Stimulated activated naive B cell treated with anti-CD40 and anti-IgM and Interleukin-4, amounts not matched to agents 10 μg/mL and 1 μg/mL and 100 μg/mL, for 72 hours (primary cell): ENCODE data around the gene MSI2.

ENCODE experiments used
- ATAC-seq, 2 donors: fragments of 150-1000 bp; cut with Tn5 transposase; replicated peaks; 2 replicates each; pipeline ENCODE4 v1.10.0; 2021; ENCODE audit warnings: moderate library complexity in 1 of 2
- DNase-seq: peaks from one replicate; pipeline ENCODE4 v3.0.0; 2021
- H3K27ac Mint-ChIP-seq: one replicate; pipeline ENCODE4 v1.8.0; 2022; ENCODE audit warnings: mild to moderate bottlenecking, mixed read lengths
- H3K27me3 Mint-ChIP-seq, 2 donors: one replicate each; pipeline ENCODE4 v1.8.0; 2022; ENCODE audit warnings: mixed read lengths in 2 of 2
- H3K36me3 Mint-ChIP-seq, 2 donors: one replicate each; pipeline ENCODE4 v1.8.0; 2022; ENCODE audit warnings: mixed read lengths in 2 of 2, mild to moderate bottlenecking in 1 of 2
- H3K4me1 Mint-ChIP-seq, 2 donors: one replicate each; pipeline ENCODE4 v1.8.0; 2022; ENCODE audit warnings: mixed read lengths in 2 of 2, mild to moderate bottlenecking in 1 of 2
- H3K4me3 Mint-ChIP-seq, 2 donors: one replicate each; pipeline ENCODE4 v1.8.0; 2022; ENCODE audit warnings: mild to moderate bottlenecking in 2 of 2, mixed read lengths in 2 of 2, moderate library complexity in 1 of 2
- H3K9me3 Mint-ChIP-seq, 2 donors: one replicate each; pipeline ENCODE4 v1.8.0; 2022; ENCODE audit warnings: mixed read lengths in 2 of 2, mild to moderate bottlenecking in 1 of 2

Gene MSI2

DNA sequence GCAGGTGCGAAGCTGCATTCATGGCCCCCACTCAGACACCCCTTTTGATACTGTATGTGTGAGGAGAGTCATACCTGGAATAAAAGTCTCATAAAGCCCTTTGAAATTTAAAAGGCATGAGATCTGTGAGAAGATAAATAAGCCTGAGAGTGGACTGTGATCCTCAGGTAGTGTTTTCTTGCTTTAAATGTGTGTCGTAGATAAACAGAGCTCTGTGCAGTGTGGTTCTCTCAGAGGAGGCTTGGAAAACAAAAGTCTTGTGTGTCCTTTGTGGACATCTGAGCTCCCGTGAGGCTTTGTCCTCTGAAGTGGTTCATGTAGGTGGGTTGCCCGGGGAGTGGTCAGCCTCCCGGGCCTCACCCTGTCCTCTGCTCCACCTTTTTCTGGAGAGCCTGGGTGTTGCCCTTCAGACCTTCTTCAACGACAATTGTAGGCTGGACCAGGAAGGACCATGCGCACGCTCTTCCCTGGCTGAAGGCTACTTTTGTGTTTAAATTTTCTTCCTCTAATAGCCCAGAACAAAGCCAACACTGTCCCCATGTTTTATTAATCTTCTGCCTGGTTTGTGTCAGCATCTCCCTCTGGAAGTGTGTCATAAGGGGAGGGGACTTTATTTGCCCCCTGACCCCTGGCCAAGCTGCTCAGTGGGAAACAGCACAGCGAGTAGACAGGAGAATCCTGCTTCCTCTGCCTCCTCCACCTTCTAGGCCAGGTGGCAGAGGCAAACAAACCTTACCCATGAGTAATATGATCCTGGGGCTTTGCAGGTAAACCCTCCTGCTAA lies 151.2 kb downstream of the MSI2 start:
- DNase-seq (no peak), ATAC-seq (no peak)
- H3K36me3 Mint-ChIP-seq: peaks cover 26 to 45% of the 10 kb centered on the region in 2 donors
- H3K27ac Mint-ChIP-seq: peak overlapping the region; percentile 80
- H3K4me1 Mint-ChIP-seq: peaks cover 32 to 50% of the 10 kb centered on the region in 2 donors
- peak overlapping the region in 1 of 2 donors; percentile 22 for H3K4me3 Mint-ChIP-seq
- no peaks in the 10 kb centered on the region for H3K9me3 Mint-ChIP-seq
- H3K27me3 Mint-ChIP-seq: no peaks in the 10 kb centered on the region

DNA sequence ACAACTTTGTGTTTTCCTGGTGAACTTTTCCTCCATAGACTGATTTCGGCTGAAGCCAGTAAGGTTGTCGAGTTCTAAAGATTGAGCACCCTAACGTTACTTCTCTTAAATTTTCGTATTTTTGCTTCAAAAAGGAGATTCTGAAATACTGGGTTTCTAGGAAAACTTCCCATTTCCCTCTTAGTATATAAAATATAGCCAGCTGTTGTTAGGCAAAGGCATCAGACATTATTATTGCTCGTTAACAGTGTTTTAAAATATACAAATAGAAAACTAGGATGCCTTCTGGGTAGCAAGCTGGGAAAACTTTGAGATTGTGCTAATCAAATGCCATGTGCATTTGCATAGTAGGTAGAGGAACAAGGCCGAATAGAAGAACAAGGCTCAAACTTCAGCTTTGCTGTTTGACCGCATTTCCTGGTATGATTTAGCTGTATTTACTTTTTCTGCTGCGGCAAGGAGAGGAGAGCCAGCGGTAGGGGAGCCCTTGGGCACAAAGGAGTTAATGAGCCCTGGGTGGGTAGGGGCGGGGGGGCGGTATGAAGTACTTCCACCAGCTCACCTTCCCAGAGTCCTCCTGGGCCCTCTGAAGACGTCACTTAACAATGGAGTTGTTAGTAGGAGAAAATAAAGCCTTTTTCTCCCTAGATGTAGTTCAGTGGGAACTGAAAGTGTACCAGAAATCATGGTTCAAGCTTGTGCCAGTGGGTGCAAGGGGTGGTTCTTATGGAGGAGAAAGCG lies 151.9 kb downstream of the MSI2 start:
- no peaks in the 10 kb centered on the region for H3K9me3 Mint-ChIP-seq
- peak overlapping the region; percentile 44 to 57 for H3K4me3 Mint-ChIP-seq
- H3K4me1 Mint-ChIP-seq: peaks cover 30 to 50% of the 10 kb centered on the region in 2 donors
- DNase-seq (peak; percentile 28), ATAC-seq (peak; percentile 86 to 93)
- H3K27ac Mint-ChIP-seq: peak overlapping the region; percentile 75
- H3K27me3 Mint-ChIP-seq: no peaks in the 10 kb centered on the region
- H3K36me3 Mint-ChIP-seq: peaks cover 24 to 41% of the 10 kb centered on the region in 2 donors

DNA sequence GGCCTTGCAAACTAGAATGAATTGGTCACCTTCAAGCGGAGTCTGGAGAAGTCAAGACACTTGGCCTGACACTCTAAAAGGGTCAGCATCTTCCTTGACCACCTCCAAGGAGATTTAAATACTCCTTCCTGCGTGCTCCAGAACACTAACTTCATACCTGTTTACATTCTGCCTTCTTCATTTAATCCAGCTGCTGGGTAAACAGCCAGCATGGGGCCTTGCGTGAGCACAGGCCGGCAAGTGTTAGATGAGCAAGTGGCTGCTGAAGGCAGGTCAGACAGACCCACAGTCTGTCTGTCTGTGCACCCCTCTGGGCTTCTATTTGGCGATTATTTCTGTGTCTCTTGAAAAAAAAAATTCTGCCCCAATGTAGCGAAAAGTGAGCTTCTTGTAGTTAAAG lies 153.8 kb downstream of the MSI2 start:
- ATAC-seq (no peak), DNase-seq (no peak)
- Mint-ChIP-seq H3K9me3 (no peaks in the 10 kb centered on the region), H3K36me3 (peaks cover 17 to 39% of the 10 kb centered on the region in 2 donors), H3K4me1 (peaks cover 33 to 51% of the 10 kb centered on the region in 2 donors), H3K27me3 (no peaks in the 10 kb centered on the region), H3K27ac (no peak overlapping the region), H3K4me3 (no peak overlapping the region)

DNA sequence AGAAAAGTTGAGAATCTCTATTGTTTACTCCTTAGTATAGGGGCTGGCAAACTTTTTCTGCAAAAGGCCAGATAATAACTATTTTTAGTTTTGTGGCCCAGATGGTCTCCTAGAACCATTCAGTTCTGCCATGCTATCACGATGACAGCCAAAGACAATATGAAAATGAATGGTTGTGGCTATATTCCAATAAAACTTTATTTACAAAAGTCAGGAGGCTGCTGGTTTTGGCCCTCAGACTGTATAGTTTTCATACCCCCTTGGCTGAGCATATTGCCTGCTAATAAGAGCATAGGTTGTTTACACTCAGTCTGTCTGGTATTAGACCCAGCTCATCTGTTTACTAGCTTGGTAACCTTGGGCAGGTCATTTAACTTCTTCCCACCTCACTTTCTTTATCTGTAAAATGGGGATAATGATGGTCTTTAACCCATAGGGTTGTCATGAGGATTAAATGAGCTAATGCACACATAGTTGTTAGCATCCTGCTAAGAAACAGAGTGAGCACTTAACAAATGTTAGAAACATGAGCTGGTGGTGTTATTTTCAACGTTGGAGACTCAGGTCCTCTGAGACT lies 156.3 kb downstream of the MSI2 start:
- no peaks in the 10 kb centered on the region for H3K27me3 Mint-ChIP-seq
- no peak overlapping the region for H3K4me3 Mint-ChIP-seq
- peaks cover 37 to 54% of the 10 kb centered on the region in 2 donors for H3K4me1 Mint-ChIP-seq
- DNase-seq (no peak), ATAC-seq (no peak)
- no peak overlapping the region for H3K27ac Mint-ChIP-seq
- H3K36me3 Mint-ChIP-seq: peaks cover 12 to 38% of the 10 kb centered on the region in 2 donors
- H3K9me3 Mint-ChIP-seq: peaks cover 1 to 4% of the 10 kb centered on the region in 2 donors

DNA sequence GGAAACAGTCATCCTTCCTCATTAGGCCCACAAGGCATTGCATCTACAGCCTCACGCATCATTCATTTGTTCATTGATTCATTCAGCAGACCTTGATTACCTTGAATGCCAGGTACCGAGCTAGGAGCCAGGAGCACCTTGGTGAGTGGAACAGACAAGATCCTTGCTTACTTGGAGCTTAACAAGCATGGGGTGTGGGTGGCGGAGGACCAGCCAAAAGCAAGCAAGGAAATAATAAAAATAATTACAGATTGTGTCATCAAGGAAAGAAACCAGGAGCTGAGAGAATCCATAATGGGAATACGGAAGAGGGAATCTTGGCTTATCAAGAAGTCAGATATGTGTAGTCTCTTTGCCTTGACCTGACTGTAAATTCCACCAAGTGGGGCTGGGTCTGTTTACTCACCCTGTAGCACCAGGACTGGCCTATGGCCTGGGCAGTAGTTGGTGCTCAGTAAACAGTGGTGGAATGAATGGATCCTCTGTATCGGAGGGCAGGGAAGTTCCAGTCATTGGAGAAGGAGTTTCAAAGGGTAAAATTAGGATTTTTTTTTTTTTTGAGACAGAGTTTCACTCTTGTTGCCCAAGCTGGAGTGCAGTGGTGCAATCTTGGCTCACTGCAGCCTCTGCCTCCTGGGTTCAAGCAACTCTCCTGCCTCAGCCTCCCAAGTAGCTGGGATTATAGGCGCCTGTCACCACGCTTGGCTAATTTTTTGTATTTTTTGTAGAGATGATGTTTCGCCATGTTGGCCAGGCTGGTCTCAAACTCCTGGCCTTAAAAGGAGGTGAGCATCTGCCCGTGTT lies 157.7 kb downstream of the MSI2 start:
- Mint-ChIP-seq H3K4me3 (no peak overlapping the region), H3K27ac (no peak overlapping the region), H3K9me3 (peaks cover 1 to 4% of the 10 kb centered on the region in 2 donors), H3K27me3 (no peaks in the 10 kb centered on the region), H3K36me3 (peaks cover 12 to 38% of the 10 kb centered on the region in 2 donors), H3K4me1 (peaks cover 35 to 50% of the 10 kb centered on the region in 2 donors)
- ATAC-seq: no peak
- no peak for DNase-seq

DNA sequence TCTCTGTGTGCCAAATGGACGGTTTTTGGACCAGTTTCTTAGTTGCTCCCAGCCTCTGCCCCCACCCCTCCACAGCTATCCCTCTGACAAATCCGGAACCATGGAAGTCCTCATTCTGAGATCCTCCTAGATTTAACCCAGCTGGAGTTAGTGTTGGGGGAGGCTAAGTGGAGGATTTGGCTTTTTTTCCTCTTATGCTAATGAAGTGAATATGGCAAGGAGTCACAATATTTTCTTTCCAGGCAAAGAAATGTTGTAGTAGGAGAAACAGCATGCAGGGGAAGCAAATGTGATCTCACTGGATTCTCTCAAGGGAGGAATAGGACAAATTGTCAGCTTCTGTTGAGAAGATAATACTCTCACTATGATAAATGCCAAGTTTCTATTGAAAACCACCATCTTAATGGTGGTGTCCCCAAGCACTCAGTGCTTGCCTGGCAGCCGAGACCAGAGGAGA lies 159.5 kb downstream of the MSI2 start:
- peaks cover 22 to 44% of the 10 kb centered on the region in 2 donors for H3K36me3 Mint-ChIP-seq
- H3K4me3 Mint-ChIP-seq: no peak overlapping the region
- peak overlapping the region; percentile 28 for H3K27ac Mint-ChIP-seq
- ATAC-seq: peak; percentile 59 to 81
- H3K4me1 Mint-ChIP-seq: peaks cover 44 to 62% of the 10 kb centered on the region in 2 donors
- DNase-seq: no peak
- peaks cover 1 to 4% of the 10 kb centered on the region in 2 donors for H3K9me3 Mint-ChIP-seq
- H3K27me3 Mint-ChIP-seq: no peaks in the 10 kb centered on the region

DNA sequence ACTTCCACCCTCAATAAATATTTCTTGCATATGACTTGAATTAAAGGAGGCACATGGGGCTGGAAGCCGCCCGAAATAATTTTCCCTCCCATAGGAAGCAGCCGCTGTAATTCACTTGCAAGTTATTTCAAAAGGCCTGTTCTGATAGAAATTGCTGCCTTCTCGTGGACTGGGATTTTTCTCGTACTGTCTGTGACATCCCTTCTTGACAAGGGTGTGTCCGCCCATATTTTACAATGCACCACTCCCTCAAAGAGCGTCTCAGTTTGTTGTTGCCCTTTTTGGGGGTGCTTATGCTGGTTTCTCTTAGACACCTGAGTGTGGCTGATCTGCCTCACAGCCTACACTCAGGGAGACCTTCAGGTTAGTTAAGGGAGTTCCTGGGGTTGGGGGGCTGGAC lies 160.0 kb downstream of the MSI2 start:
- Mint-ChIP-seq H3K27me3 (no peaks in the 10 kb centered on the region), H3K36me3 (peaks cover 26 to 50% of the 10 kb centered on the region in 2 donors), H3K4me3 (no peak overlapping the region), H3K4me1 (peaks cover 48 to 67% of the 10 kb centered on the region in 2 donors), H3K27ac (no peak overlapping the region), H3K9me3 (peaks cover 1 to 4% of the 10 kb centered on the region in 2 donors)
- DNase-seq: no peak
- no peak for ATAC-seq

DNA sequence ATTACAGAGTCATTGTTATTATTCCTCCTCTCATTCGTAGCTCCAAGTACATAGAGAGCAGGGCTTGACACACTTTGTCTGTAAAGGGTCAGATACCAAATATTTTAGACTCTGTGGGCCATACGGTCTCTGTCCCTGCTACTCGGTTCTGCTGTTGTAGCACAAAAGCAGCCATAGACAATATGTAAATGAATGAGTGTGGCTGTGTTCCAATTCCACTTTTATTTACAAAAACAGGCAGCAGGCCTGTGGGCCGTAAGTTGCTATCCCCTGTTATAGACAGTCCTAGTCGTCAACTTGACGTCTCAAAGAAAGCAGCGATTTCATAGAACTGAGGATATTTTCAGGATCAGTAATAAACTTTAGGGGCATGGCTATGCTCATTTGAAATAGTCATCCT lies 161.6 kb downstream of the MSI2 start:
- peaks cover 56 to 76% of the 10 kb centered on the region in 2 donors for H3K4me1 Mint-ChIP-seq
- ATAC-seq (no peak), DNase-seq (no peak)
- H3K4me3 Mint-ChIP-seq: no peak overlapping the region
- peaks cover 29 to 60% of the 10 kb centered on the region in 2 donors for H3K36me3 Mint-ChIP-seq
- H3K9me3 Mint-ChIP-seq: peaks cover 1 to 4% of the 10 kb centered on the region in 2 donors
- no peaks in the 10 kb centered on the region for H3K27me3 Mint-ChIP-seq
- peak overlapping the region; percentile 51 for H3K27ac Mint-ChIP-seq

DNA sequence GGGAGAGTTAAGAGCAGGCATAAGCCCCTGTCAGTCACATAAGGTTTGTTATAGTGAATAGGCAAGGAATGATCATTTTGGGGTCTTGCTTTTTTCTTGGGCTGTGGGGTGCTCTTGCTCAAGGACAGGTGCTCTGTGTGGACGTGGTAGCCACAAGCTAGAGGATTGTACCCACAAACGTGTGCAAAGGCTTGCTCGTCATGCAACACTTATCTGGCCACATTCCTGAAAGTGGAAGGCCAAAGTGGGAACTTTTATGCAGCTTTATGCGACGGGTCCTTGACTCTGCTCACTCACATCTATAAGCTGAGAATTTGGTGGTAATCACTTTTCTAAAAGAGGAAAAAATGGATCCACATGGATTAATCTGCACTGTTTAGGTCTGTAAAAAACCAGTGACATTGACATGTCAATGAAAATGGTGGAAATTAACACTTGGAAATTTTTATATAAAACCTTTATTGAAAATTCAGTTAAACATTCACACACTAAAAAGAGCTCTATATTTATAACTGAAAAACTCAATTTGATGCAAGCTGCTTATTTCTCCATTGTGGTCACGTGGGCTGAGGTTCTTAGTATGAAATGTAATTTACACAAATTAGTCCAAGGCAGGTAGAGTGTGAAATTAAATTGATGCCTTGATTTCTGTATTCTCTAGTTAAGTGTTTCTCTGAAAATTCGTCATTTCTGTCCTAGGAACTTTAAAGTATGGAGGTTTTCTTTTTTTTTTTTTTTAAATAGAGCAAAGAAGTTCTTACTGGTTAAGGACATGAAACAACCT lies 162.3 kb downstream of the MSI2 start:
- Mint-ChIP-seq H3K36me3 (peaks cover 31 to 64% of the 10 kb centered on the region in 2 donors), H3K4me1 (peaks cover 62 to 82% of the 10 kb centered on the region in 2 donors), H3K9me3 (peaks cover 1 to 4% of the 10 kb centered on the region in 2 donors), H3K27ac (peak overlapping the region; percentile 65), H3K4me3 (no peak overlapping the region), H3K27me3 (no peaks in the 10 kb centered on the region)
- DNase-seq: no peak
- ATAC-seq: no peak

DNA sequence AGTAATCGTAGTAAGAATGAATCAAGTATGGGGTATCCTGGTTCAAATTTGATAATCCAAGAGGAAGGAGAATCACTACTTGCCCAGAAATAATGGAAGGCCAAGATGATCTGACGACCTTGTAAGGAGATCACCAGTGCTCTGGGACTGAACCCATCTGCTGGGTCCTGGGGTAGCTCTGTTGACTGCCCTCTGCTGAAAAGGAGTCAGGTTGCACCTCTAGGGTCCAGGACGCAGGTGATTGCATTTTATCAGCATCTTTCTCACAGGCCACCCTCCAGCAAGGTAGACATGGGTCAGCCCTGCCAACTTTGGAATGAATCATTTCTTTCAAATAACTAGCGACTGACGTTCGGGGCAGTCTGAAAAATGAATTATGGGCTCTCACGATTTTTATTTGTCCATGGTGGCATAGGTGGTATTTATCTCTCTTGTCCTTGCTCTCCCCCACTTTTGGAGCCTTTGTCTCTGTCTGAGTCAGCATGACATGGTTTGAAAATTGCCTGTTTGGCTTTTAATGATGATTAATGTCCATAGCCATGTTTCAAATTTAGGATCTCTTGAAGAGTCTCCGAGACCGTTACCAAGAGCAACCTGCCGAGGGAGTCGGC lies 163.7 kb downstream of the MSI2 start:
- H3K36me3 Mint-ChIP-seq: peaks cover 32 to 66% of the 10 kb centered on the region in 2 donors
- ATAC-seq: no peak
- DNase-seq: no peak
- H3K4me1 Mint-ChIP-seq: peaks cover 65 to 88% of the 10 kb centered on the region in 2 donors
- H3K27ac Mint-ChIP-seq: peak overlapping the region; percentile 84
- H3K27me3 Mint-ChIP-seq: no peaks in the 10 kb centered on the region
- H3K4me3 Mint-ChIP-seq: no peak overlapping the region
- H3K9me3 Mint-ChIP-seq: peaks cover 1 to 4% of the 10 kb centered on the region in 2 donors

DNA sequence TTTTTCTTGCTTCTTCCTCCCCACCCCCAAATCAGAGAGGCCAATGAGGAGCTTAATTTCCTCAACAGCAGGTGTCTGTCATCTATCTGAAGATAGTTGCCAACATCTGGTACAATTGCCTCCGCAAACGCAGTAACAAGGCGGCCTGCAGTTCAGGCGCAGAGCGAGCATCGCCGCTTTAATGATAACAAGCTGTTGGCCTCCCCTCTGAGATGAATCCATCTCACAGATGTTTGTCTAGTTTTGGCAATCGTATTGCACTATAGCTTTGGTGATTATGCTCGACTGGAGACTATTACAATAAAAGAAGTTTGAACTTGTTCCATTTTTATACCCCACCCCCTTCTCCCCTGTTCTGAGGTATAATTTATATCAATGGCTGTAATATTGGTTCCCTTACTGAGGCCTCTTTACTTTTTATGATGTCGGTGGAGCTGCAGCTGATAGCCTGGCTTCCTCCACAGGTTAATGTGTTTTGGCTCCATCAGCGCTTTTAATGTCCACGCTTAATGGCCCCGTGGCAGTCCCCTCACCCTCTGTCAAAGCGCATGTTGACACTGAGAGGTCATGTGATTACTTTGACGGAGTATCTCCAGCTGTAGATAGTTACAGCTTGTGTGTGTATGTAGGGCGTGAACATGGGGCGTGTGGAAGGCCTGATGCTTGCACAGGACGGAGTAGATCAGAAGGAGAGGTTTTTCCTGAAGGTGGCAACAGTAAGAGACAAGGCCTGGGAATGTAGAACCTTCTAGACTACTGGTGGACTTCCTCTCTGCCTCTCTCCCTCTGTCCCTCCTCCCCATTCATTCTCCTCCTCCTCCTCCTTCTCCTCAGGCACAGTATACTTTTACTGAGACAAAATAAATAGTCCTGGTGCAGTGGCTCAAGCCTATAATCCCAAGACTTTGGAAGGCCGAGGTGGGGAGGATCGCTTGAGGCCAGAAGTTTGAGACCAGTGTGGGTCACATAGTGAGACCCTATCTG lies 164.7 kb downstream of the MSI2 start:
- H3K36me3 Mint-ChIP-seq: peaks cover 32 to 60% of the 10 kb centered on the region in 2 donors
- H3K9me3 Mint-ChIP-seq: peaks cover 1 to 4% of the 10 kb centered on the region in 2 donors
- DNase-seq (no peak), ATAC-seq (no peak)
- no peaks in the 10 kb centered on the region for H3K27me3 Mint-ChIP-seq
- H3K4me3 Mint-ChIP-seq: no peak overlapping the region
- peak overlapping the region; percentile 96 for H3K27ac Mint-ChIP-seq
- H3K4me1 Mint-ChIP-seq: peaks cover 61 to 87% of the 10 kb centered on the region in 2 donors
